Ramos (cell line): ENCODE data around the gene USF3.

Experiments
- in situ Hi-C: fragments of 300-500 bp; cut with MboI; formaldehyde crosslinking; loops from one replicate; pipeline ENCODE4 v1.14.3; 2022; ENCODE audit warnings: low sequenced_read_pairs; ENCODE audit not compliant: unreplicated experiment

Gene USF3, protein sequence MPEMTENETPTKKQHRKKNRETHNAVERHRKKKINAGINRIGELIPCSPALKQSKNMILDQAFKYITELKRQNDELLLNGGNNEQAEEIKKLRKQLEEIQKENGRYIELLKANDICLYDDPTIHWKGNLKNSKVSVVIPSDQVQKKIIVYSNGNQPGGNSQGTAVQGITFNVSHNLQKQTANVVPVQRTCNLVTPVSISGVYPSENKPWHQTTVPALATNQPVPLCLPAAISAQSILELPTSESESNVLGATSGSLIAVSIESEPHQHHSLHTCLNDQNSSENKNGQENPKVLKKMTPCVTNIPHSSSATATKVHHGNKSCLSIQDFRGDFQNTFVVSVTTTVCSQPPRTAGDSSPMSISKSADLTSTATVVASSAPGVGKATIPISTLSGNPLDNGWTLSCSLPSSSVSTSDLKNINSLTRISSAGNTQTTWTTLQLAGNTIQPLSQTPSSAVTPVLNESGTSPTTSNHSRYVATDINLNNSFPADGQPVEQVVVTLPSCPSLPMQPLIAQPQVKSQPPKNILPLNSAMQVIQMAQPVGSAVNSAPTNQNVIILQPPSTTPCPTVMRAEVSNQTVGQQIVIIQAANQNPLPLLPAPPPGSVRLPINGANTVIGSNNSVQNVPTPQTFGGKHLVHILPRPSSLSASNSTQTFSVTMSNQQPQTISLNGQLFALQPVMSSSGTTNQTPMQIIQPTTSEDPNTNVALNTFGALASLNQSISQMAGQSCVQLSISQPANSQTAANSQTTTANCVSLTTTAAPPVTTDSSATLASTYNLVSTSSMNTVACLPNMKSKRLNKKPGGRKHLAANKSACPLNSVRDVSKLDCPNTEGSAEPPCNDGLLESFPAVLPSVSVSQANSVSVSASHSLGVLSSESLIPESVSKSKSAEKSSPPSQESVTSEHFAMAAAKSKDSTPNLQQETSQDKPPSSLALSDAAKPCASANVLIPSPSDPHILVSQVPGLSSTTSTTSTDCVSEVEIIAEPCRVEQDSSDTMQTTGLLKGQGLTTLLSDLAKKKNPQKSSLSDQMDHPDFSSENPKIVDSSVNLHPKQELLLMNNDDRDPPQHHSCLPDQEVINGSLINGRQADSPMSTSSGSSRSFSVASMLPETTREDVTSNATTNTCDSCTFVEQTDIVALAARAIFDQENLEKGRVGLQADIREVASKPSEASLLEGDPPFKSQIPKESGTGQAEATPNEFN (N-terminal part only)

DNA sequence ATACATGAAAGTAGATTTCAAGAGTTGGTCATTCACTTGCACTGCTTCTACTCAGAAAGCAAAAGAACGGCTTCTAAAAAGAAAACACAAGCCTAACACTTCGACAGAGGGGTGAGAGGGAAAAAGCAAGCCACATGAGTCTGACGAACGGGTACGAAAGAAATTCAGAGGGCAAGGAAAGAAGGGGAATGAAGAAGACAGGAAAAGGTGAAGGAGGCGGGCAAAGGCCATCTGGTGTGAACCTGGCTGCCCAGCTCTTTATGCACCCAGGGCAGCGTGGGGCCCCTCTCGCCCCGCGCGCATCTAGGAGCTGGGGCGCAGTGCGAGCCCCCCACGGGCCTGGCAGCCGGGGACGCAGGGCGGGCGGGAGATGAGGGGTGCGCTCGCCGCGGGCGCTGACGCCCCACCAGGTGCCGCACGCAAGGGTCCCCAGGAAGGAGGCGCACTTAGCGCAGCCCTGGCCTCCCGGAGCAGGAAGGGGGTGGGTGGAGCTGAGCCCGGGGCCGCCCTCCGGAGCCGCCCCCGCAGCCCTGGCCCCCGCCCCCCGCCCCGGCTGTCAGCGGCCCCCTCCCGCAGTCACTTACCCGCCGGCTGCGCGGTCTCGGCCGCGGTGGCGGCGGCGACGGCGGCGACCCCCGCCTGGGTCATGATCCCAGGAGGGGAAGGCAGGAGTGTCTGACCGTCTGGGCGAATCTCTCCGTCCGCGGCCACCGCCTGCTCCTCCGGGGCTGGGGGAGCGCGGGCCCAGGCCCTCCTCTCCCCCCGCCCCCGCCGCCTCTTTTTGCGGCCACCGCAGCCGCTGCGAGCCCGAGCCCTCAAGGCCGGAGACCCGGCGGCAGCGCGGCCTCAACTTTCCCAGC, at the start of gene USF3:
Gene USF3 (minus strand): TSS at position 857 of the 860 bp plus-strand sequence. CDS start 21,764 bp downstream, outside the sequence.
- in situ Hi-C loops = no loop called here

DNA sequence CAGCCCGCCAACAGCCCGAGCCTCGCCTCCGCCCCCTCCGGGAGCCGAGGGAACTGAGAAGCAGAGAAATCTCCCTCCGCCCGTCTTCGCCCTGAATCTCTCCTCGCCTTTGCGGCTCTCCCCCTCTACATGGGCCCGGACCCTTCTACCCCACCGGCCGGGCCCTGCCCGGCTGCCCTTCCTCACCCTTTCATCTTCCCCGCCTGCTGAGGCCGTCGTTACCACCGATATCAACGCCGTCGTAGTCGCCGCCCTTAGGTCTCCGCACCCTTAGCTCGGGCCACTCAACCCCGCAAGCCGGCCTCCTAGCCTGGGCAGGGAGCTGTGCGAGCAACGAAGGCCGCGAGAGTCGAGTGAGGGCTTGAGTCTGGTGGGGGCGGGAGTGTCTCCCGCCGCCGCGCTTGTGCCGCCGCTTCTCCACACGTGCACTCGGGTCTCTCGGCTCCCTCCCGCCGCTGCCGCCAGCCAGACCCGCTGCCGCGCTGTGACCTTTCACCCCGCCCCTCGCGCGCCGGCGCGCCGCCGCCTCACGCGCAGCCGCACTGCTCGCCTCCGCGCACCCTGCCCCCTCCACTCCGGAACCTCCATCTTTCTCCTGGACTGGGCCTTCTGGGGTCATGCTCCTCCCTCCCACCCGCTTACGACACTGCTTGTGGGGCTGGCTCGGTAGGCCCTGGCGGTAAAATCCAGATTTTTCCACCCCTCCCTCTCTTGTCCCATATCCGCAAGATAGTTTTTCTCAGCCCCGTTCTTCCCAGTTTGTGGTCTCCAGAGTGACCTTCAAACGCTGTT, 49.5 kb upstream of the USF3 start, which contains the start of gene NAA50:
Gene NAA50 (minus strand): TSS at position 494 of the 792 bp plus-strand sequence. CDS start 300 bp downstream, at position 194.
- in situ Hi-C loops = no loop called here

DNA sequence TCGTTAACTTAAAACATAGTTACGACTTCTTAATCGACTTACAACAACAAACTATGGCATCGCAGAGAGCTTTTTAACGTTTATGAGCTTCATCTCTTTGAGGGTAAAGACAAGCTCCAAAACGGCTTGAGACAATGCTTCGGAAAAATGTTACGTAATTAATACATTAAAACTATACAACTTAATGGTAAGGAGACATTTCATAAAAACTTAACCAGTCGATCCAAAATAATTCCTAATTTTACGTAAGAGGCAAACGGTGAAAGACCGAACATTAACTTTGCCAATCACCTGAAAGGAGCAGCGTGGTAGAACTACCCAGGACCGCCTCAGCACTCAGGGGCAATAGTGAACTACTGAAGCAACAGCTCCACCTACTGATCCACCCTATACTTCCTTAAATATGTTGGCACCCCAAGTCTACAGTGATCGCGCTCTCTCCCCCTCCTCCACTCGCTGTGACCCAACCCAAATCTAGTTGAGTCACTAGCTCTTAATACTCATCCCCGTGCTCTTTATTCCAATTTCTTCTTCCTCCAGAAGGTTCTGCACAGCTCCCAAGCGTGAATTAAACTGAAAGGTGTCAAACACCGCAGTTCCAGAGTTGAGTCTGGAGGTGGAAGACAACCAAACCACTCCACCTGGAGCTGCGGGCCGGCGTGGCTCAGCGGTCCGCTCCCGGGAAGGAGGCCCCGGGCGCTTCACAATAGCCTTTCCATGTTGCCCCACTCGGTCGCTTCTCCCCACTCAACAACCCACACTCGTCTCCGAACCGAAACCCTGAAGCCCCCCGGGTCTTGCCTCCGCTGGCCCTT, 48.7 kb upstream of the USF3 start:
- in situ Hi-C loops = no loop called here

DNA sequence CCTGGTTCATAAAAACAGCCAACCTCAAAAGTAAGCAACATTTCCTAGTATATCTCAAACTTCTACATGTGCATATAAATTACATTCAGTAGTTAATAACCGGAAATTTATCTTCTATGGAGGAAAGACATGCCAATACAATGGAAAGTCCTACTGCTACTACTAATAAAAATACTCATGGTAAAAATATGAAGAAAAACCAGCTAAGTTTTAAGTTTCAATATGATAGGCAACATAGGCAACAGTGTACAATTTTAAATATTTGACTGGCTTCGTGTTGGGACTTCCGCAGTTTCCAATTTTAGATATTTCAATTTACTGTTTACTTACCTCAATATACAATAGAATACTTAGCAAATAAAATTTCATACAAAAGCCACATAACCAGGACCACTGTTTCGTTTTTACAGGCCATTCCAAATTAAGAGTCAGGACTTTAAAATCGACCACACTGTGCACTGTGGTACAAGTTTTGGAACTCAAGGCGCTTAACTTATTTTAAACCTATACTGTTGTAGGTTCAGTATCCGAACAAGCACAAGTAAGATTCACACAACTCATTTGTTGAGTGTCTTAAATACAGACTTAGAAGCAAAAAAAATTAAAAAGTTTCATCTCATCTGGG, 46.7 kb upstream of the USF3 start:
- in situ Hi-C loops = no loop called here

DNA sequence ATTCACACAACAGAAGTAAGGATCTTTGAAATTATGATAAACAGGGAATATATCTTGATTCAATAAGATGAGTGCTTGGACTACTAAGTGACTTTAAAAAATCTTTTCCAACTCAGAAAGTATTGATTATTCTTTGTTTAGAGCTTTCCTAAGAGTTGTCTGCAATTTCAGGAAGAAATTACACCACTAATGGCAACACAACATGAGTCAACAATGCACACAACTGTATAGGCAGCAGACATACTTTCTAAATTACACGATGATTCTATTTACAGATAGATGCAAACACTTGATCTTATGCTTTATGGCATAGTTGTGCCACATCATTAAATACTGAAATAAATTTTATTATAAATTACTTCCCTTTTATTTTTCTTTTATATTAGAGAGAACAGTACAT, 45.2 kb upstream of the USF3 start:
- in situ Hi-C loops = no loop called here

DNA sequence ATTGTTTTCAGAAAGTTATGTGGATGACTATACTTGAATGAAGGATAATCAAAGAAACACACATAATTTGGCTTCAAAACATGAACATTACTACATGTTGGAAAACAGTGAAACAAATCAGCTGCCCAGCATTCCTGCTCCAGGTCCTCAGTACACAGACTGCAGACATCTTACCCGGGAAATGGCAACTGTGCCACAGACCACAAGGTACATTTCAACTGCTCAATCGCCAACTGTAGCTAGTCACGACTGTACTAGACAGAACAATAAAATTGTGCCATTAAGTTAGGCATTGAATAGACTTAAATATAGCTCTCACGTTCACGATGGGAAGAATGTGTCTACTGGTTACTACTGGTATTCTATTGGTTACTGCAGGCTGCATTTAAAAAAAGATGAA, 44.6 kb upstream of the USF3 start:
- in situ Hi-C loops = no loop called here

DNA sequence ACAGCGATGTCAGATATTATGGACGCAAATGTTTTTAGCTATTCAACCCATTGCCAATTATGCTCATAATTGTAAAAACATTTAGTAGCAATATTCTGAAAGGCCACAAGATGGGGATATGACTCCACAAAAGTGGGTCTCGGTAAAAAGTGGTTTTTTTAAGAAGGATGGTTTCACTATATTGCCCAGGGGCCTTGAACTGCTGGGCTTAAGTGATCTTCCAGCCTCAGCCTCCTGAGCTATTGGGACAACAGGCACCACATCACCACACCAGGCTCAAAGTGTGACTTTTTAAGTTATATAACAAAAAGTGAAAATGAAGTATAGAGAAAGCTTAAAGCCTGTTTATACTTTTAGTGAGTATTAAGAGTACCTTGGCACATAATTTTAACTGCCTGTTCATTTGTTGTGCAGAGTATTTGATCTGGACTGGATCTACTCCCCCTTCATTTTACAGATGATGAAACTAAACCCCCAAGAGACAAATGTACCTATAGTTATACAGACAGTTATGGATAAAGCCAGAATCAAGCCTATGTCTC, 40.2 kb upstream of the USF3 start:
- in situ Hi-C loops = no loop called here

DNA sequence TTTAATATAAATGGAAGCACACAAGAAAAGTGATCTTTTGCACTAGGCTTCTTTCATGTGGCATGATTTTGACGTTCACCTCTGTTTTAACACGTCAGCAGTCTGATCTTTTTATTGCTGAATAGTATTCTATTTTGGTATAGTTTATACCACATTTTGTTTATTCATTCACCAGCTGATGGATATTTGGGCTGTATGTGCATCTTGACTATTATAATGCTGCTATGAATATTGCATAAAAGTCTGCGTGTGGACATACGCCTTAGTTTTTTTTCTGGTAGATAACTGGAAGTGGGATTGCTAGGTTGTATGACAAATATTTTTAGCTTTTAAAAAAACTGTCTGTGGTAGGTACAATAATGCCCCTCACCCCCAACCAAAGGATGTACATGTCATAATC, 35.3 kb upstream of the USF3 start:
- in situ Hi-C loops = no loop called here

DNA sequence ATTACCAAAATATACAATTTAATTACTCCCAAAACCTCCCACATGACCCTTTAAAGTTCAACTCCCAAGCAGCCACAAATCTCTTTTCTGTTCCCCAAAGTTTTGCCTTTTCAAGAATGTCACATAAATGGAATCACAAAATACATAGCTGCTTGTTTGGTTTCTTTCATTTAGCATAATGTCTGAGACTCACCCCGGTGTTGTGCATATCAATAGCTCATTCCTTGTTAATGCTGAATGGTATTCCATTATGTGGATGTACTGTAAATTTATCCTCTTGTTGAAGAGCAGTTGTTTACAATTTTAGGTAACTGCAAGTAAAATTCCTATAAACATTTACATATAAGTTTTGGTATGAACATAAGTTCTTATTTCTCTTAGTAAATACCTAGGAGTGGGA, 34.1 kb upstream of the USF3 start:
- in situ Hi-C loops = no loop called here

DNA sequence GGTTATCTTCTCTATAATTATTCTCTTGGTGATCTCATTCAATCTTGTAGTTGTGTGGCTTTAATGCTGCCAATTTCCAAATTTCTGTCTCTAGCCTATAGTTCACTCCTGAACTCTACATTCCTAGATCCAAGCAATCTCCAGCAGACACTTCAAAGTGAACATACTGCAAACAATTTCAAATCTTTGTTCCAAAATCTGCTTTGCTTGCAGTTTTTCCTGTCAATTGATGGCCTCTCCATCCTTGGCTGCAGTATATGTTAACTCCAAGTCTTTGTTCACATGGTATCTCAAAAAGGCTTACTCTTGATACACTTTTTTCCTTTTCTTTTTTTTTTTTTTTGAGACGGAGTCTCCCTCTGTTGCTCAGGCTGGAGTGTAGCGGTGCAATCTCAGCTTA, 32.2 kb upstream of the USF3 start:
- in situ Hi-C loops = no loop called here

DNA sequence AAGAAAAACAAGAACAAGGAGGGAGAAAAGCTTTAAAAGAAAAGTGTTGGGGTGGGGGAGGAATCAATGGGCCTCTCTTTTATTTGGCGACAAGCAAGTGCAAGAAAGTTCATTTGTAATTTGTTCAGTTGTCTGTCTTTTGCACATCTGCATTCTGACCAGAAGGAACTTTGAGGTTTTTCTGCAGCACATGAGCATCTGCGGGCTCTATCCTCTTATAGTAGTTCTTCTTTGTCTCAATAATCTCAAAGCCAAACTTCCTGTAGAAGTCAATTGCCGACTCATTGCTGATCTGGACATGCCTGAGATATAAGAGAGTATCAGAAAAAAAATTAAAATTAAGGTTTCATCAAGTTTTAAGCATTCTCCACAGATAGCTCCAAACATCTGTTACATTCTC, 25.2 kb upstream of the USF3 start:
- in situ Hi-C loops = no loop called here

DNA sequence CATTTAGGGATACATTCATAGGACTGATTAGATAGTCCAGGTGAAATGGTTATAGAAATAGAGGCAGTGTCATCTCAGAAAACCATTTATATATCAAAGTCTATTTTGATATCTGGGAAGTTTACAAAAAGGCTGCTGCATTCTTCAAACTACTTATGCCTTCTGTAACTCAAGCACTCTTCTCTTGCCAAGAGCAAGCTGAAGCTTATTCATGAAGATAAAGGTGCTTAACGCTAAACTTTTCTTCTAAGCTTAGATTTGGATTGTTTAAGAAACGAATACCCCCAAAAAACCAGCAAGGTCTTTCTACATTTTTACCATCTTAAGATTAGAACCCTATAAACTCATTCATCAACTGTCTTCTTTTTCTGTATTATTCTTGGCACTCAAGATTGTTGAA, 23.3 kb upstream of the USF3 start:
- in situ Hi-C loops = no loop called here

DNA sequence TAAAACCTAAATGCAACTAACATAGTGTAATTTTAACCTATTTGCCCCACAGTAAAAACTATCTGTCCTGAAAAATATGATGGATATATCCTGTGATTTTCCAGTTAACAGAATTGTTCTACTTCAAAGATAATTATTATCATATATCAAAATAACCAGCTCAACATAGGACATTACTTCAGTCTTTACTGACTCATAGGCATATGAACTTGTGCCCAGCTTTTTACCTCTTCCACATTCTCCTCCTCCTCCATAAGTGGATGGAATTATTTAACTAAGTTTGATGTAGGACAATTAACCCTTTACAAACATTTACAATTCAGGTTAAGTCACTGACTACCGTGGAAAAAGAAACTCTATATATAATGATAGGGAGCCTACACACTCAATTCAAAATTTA, 22.9 kb upstream of the USF3 start:
- in situ Hi-C loops = no loop called here

DNA sequence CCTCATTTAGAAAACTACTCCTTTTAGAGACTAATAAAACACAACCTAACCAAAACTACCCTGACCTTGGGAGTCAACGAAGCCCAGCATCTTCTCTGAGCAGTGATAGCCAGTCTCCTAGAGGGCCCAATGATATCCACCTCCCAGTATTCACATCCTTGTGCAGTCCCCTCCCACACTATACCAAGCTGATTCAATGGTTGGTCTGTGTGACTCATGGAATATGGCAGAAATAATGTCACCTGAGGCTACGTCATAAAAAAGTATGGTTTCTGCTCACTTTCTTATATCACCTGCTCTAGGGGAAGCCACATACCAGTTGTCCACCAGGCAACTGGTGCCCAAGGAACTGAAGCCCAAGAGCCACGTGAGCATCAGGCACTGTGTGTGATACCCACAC, 21.4 kb upstream of the USF3 start:
- in situ Hi-C loops = no loop called here

DNA sequence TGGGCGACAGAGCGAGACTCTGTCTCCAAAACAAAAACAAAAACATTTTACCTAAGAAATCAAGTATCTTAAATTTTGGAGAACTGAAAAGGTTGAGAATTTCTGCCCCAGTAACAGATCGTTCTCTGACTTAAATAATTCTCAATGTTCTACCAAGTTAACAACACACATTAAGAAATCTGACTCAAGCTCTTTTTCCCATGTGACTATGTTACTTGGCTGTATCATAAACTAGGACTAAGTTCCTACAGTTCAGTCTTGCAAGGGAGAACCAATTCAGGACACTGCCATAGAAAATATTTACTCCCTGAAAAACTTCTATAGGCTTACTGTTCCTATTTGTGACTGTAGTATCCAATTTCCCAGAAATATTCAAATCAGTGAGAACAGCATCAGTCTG, 20.9 kb upstream of the USF3 start:
- in situ Hi-C loops = no loop called here

DNA sequence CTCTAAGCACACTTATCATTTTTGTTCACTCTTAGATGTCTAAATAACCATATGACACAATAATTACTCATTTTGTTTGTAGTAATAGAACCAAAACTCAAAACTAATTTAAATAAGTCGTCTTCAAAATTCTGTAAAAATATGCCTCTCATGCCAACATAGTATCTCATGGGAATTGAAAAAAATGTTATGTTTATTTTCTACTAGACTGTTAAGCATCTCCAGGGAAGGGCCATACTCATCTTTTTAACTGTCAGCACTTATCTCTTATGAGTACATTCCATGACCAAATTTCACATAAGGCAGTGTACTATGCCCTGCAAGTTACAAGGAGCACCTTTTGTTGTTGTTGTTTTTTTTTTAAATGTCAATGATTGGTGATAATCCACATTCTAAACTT, 18.3 kb upstream of the USF3 start:
- in situ Hi-C loops = no loop called here

DNA sequence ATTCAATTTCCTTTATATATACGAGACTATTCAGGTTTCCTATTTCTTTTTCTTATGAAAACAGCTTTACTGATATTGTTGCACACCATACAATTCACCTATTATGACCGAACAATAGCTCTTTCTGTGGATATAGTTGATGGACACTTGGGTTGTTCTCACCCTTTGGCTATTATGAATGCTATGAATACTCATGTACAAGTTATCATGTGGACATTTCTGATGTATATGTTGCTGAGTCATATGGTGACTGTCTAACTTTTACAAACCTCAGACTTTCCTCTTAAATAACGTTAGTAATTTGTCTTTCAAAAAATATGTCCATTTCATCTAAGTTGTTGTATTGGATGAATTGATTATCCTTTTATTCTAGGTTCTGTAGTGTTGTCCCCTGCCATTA, 15.7 kb upstream of the USF3 start:
- in situ Hi-C loops = no loop called here
